Chondrocyte (in vitro differentiated cells): ENCODE measurements around the gene TMEM183A. TPM values are rescaled to one million over a fixed set of nuclear protein-coding genes. Genes with fewer than 3 reads are reported as not detected.

Source experiments
- DNase-seq: peaks from one replicate; pipeline ENCODE4 v3.0.0; 2021; ENCODE audit warnings: mixed read lengths, low spot score
- H3K27ac Mint-ChIP-seq: one replicate; pipeline ENCODE4 v1.8.0; 2021; ENCODE audit warnings: mild to moderate bottlenecking, moderate library complexity, mixed read lengths; ENCODE audit not compliant: unreplicated experiment
- H3K27me3 Mint-ChIP-seq: 2 replicates; pipeline ENCODE4 v1.8.0; 2021; ENCODE audit warnings: low read depth, mixed read lengths
- H3K36me3 Mint-ChIP-seq: 2 replicates; pipeline ENCODE4 v1.8.0; 2021; ENCODE audit warnings: low read depth, mixed read lengths
- H3K4me1 Mint-ChIP-seq: 2 replicates; pipeline ENCODE4 v1.8.0; 2021; ENCODE audit warnings: low read depth, mild to moderate bottlenecking, mixed read lengths
- H3K4me3 Mint-ChIP-seq: one replicate; pipeline ENCODE4 v1.8.0; 2021; ENCODE audit warnings: mild to moderate bottlenecking, moderate library complexity, mixed read lengths; ENCODE audit not compliant: unreplicated experiment
- H3K9me3 Mint-ChIP-seq: 2 replicates; pipeline ENCODE4 v1.8.0; 2021; ENCODE audit warnings: low read depth, mixed read lengths
- CTCF ChIP-seq: fragments of 200-600 bp; sonication (generic); IDR thresholded peaks from 2 replicates; pipeline ENCODE4 v1.5.0; 2021; ENCODE audit warnings: antibody characterized with exemption, mild to moderate bottlenecking, moderate library complexity
- total RNA-seq: library from RNA; stranded (reverse); gene quantifications from 3 replicates; pipeline ENCODE4 v1.2.1, GENCODE V29; 2021

The TMEM183A gene
- total RNA-seq, 1 donor from 2014 or later, result 51.4 TPM

DNA sequence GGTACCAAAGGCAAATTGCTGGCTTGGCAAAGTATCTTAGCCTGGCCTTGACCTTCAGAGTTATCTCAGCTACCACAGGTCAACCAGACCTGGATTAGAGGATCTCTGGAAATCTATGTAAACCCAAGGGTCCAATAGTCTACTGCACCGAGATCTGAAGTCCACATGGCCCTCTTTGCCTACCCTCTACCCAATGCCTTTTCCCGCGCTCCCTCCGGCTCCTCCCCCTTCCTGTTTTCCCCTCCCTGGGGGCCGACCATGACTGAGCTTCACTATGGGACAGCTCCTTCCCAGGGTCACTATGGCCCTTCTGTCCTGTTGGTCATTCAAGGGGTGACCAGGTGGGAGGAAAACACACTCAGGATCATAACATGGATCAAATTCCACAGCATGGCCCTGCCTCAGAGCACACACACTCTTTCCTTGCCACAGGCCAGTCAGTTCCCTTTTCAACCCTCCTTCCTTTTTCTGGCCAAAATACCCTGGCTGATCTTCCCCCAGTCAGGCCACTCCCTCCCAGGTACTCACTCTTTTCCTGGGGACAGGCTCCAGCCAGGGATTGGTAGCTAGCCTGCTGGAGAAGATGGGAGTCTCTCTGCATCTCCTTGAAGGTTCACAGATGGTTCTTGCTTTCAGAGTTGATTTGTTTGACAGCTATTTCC is 19.1 kb upstream of the TMEM183A start:
- no peaks in the 10 kb centered on the region for H3K4me1 Mint-ChIP-seq
- H3K36me3 Mint-ChIP-seq, result peaks cover 2% of the 10 kb centered on the region
- H3K4me3 Mint-ChIP-seq, result no peak overlapping the region
- H3K27ac Mint-ChIP-seq, result no peak overlapping the region
- peaks cover 49% of the 10 kb centered on the region for H3K27me3 Mint-ChIP-seq
- peaks cover 4% of the 10 kb centered on the region for H3K9me3 Mint-ChIP-seq
- TF ChIP-seq CTCF, result no peak
- no peak for DNase-seq

- Mint-ChIP-seq H3K9me3 (peaks cover 4% of the 10 kb centered on the region), H3K4me3 (no peak overlapping the region), H3K4me1 (no peaks in the 10 kb centered on the region), H3K27me3 (peaks cover 54% of the 10 kb centered on the region), H3K36me3 (peaks cover 2% of the 10 kb centered on the region), H3K27ac (no peak overlapping the region)
- no peak for TF ChIP-seq CTCF
- DNase-seq, result no peak
Observed at GRCh38 chr1:202989879-202990278, 17.3 kb upstream of the TMEM183A start.

DNA sequence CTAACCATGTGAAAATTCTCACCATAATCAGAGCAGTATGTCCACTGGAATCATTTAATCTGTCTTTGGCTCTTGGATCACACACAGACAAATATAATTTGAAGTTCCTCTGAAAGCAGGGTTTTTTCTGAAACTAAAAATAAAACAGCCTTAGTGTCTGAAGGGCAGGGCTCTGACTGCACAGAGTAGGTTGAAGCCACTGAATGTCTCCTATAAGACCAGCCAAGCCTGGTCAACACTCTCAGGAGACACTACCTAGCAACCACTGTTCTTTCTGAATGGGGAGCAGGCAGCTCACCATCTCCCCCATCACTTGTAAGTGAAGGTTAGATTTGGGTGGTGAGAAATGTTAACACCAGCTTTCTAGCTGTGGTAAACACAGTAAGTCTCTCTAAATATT is 16.1 kb upstream of the TMEM183A start:
- no peak for DNase-seq
- peaks cover 4% of the 10 kb centered on the region for H3K9me3 Mint-ChIP-seq
- no peak for TF ChIP-seq CTCF
- H3K27ac Mint-ChIP-seq, result no peak overlapping the region
- H3K36me3 Mint-ChIP-seq, result peaks cover 2% of the 10 kb centered on the region
- no peaks in the 10 kb centered on the region for H3K4me1 Mint-ChIP-seq
- no peak overlapping the region for H3K4me3 Mint-ChIP-seq
- H3K27me3 Mint-ChIP-seq, result peaks cover 62% of the 10 kb centered on the region

DNA sequence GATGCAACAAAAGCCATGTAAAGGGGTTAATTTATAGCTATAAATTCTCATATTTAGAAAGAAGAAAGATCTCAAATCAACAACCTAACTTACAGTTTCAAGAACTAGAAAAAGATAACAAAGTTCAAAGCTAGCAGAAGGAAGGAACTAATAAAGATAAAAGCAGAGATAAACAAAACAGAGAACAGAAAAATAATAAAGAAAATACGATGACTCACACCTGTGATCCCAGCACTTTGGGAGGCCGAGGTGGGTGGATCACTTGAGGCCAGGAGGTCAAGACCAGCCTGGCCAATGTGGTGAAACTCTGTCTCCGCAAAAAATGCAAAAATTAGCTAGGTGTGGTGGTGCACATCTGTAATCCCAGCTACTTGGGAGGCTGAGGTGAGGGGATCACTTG is 12.4 kb upstream of the TMEM183A start:
- Mint-ChIP-seq H3K4me3 (no peak overlapping the region), H3K9me3 (peaks cover 4% of the 10 kb centered on the region), H3K36me3 (peaks cover 2% of the 10 kb centered on the region), H3K27ac (no peak overlapping the region), H3K4me1 (no peaks in the 10 kb centered on the region), H3K27me3 (peaks cover 63% of the 10 kb centered on the region)
- no peak for DNase-seq
- no peak for TF ChIP-seq CTCF

DNA sequence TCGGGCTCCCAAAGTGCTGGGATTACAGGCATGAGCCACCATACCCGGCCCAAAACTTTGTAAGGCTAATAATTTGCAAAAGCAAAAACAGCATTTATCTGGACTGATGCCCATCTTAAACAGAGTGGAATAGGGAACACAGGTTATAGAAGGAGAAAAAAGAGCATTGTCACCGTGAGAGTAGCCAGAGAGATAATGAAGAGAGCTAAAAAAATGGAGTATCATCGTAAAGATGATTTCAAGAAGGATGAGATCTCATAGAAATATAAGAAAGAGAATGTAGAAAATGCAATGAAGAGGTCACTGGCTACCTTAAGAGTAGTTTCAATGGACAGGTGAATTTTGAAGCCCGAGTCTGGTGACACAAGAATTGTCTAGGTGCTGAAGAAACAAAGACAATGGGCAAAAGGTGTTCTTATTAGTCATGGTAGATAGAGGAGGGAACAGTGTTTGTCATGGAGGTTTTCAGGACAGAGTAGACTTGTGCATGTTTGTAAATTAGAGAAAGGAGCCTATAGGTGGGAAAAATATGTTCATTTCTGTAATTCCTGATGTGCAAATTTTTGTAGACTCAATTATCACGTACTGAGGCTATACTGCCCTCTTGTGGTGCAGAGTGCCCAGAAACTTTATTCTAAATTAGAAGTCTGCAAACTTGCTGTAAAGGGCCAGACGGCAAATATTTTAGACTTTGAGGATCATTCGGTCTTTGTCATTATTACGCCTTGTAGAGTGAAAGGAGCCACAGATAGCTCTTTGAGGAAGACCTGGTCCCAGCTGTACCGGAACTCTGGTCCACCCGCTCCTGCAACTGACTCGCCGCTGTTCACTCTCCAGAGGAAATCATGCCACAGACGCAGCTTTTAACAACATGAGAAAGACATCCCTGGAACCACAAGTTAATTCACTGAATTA is 8.1 kb upstream of the TMEM183A start:
- Mint-ChIP-seq H3K36me3 (no peaks in the 10 kb centered on the region), H3K9me3 (no peaks in the 10 kb centered on the region), H3K27ac (no peak overlapping the region), H3K4me1 (no peaks in the 10 kb centered on the region), H3K4me3 (no peak overlapping the region), H3K27me3 (peaks cover 43% of the 10 kb centered on the region)
- DNase-seq, result no peak
- peak; percentile 93 for TF ChIP-seq CTCF
